Sciatic nerve (tissue), 2 donors: ENCODE results near the gene ADCYAP1R1. TPM values are rescaled to one million over a fixed set of nuclear protein-coding genes. Genes with fewer than 3 reads are reported as not detected.
"Not testable (repeated sequence)": the region's sequence is repeated elsewhere in the genome, so short reads cannot be mapped to it uniquely, and the experiment has no call there.

Source experiments
- ATAC-seq: fragments of 200-7000 bp; cut with Tn5 transposase; one replicate; pipeline ENCODE4 v1.9.1; 2020; ENCODE audit warnings: mild to moderate bottlenecking, moderate library complexity
- DNase-seq: peaks from one replicate; pipeline ENCODE4 v3.0.0-alpha.2; 2020; ENCODE audit warnings: low spot score
- intact Hi-C: fragments of 100-400 bp; cut with DNase I; formaldehyde crosslinking; loops from one replicate; pipeline ENCODE4 v1.14.2; 2022
- total RNA-seq: library from RNA; stranded (reverse); fragmentation: NEBNext Ultra II Directional; extraction: Animal tissue kit (Norgen Biotek cat#: 25700); gene quantifications from one replicate; pipeline ENCODE4 v1.2.1, GENCODE V29; 2021
- donor health status: DM: no; HTN: no; CAD: no.
- donor health status: DM: no; HTN: no; CAD: no.

ADCYAP1R1 gene
- total RNA-seq, 1 donor from 2014 or later, result 9.1 TPM

DNA sequence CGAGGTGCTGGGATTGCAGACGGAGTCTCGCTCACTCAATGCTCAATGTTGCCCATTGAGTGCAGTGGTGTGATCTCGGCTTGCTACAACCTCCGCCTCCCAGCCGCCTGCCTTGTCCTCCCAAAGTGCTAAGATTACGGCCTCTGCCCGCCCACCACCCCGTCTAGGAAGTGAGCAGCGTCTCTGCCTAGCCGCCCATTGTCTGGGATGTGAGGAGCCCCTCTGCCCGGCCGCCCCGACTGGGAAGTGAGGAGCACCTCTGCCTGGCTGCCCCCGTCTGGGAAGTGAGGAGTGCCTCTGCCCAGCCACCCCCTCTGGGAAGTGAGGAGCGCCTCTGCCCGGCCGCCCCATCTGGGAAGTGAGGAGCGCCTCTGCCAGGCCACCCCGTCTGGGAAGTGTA is 101.2 kb downstream of the ADCYAP1R1 start:
- intact Hi-C loops, ATAC-seq, DNase-seq: not testable (repeated sequence)

DNA sequence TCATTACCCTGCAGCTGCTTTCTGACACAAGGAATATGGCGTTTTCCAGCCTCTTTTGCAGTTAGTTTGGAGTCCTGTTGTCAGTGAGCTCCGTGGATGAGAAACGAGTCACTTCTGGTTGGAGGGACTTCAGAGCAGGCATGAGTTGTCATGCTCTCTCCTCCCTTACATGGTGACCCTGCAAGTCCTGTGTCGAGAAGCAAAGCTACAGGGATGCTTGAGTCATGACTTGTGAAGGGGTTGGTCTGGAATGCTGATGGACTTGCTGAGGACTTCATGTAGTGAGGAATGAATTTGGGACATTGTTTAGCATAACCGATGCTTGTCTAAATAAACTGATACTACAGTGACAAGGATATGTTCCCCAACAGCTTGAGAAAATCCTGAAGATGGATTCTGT is 108.8 kb downstream of the ADCYAP1R1 start:
- intact Hi-C loops, result no loop called here
- ATAC-seq, result no peak
- no peak for DNase-seq

Other genes with a start within 250 kb of the ADCYAP1R1 start
- gene AQP1, start 140.5 kb upstream of the ADCYAP1R1 start, total RNA-seq, result 864 TPM
- gene GHRHR, start 88.4 kb upstream of the ADCYAP1R1 start, total RNA-seq, result 1.2 TPM